HCT116 (cell line): Measurements from ENCODE around the gene DENND2D. TPM values are rescaled to one million over a fixed set of nuclear protein-coding genes. Genes with fewer than 3 reads are reported as not detected.

Source experiments
- ATAC-seq: fragments of 200-7000 bp; cut with Tn5 transposase; 2 replicates; pipeline ENCODE4 v1.9.1; 2020; ENCODE audit warnings: mild to moderate bottlenecking, moderate library complexity
- BruUV-seq: library from RNA; stranded (reverse); fragments of 400-500 nt; replicated peaks from 2 replicates; lab custom pipeline; 2021; lab: Mats Ljungman, UMichigan
- CTCF ChIA-PET: fragments of 300-600 bp; sonication (Branson Sonifier 250); formaldehyde crosslinking; loops from one replicate; lab custom pipeline; 2021; ENCODE audit warnings: antibody characterized with exemption; lab: Charles Lee
- POLR2A ChIA-PET: fragments of 300-600, 350-600 bp; sonication (Branson Sonifier 250); formaldehyde crosslinking; loops from one replicate; lab custom pipeline; 2021; ENCODE audit warnings: antibody characterized with exemption; lab: Charles Lee
- RAD21 ChIA-PET, 2 experiments: fragments of 300-600 bp; sonication (Branson Sonifier 250); formaldehyde crosslinking; loops; one replicate each; lab custom pipeline; 2023; ENCODE audit warnings: low total read pairs in 2 of 2; ENCODE audit not compliant: uncharacterized antibody in 2 of 2, unreplicated experiment in 2 of 2, low non-redundant PET in 1 of 2; lab: Charles Lee
- DNase-seq: peaks from one replicate; pipeline ENCODE4 v3.0.0-alpha.2; 2010; ENCODE audit warnings: low read depth, low spot score
- H2AFZ ChIP-seq: fragments of 200-600 bp; shearing (Covaris generic), sonication (generic); 2 replicates; pipeline ENCODE4 v1.6.1; 2017; ENCODE audit warnings: low read depth, mixed run types, mixed read lengths, antibody characterized with exemption, low read length; ENCODE audit not compliant: poor library complexity, severe bottlenecking
- H3K27ac ChIP-seq: 2 replicates; pipeline ENCODE4 v1.5.1; 2012; ENCODE audit warnings: low read depth, low read length
- H3K27me3 ChIP-seq: fragments of 200-600 bp; sonication (generic); 2 replicates; pipeline ENCODE4 v1.6.1; 2016; ENCODE audit warnings: mixed run types, low read length, mixed read lengths; ENCODE audit not compliant: insufficient read depth
- H3K36me3 ChIP-seq, 2 experiments: fragments of 200-500 bp in 1 of 2; fragments of 200-600 bp in 1 of 2; sonication (Bioruptor generic) in 1 of 2; sonication (generic) in 1 of 2; 2 replicates each; pipeline versions ENCODE4 v1.5.1 to v1.6.1; 2014 to 2016; ENCODE audit warnings: low read length in 2 of 2, inconsistent platforms in 1 of 2, mixed read lengths in 1 of 2, mixed run types in 1 of 2; ENCODE audit not compliant: insufficient read depth in 2 of 2, control insufficient read depth in 1 of 2
- H3K4me1 ChIP-seq, 2 experiments: fragments of 200-600 bp in 1 of 2; sonication (generic) in 1 of 2; 2 replicates each; pipeline versions ENCODE4 v1.5.1 to v1.6.1; 2012 to 2017; ENCODE audit warnings: low read length in 2 of 2, inconsistent platforms in 1 of 2, mild to moderate bottlenecking in 1 of 2, mixed read lengths in 1 of 2, mixed run types in 1 of 2, moderate library complexity in 1 of 2; ENCODE audit not compliant: insufficient read depth in 2 of 2, control insufficient read depth in 1 of 2
- H3K4me2 ChIP-seq: fragments of 200-600 bp; sonication (generic); 2 replicates; pipeline ENCODE4 v1.6.1; 2017; ENCODE audit warnings: mixed run types, low read length, mixed read lengths
- H3K4me3 ChIP-seq, 2 experiments: fragments of 200-600 bp in 1 of 2; sonication (generic) in 1 of 2; replicated peaks in 1 of 2; 2 replicates each; pipeline ENCODE4 v1.5.1; 2011 to 2016; ENCODE audit warnings: low read length in 2 of 2, control low read depth in 1 of 2, low read depth in 1 of 2, mild to moderate bottlenecking in 1 of 2, mixed read lengths in 1 of 2, mixed run types in 1 of 2
- H3K79me2 ChIP-seq: fragments of 200-600 bp; sonication (generic); 2 replicates; pipeline ENCODE4 v1.6.1; 2017; ENCODE audit warnings: mild to moderate bottlenecking, mixed run types, low read length, moderate library complexity, mixed read lengths; ENCODE audit not compliant: insufficient read depth
- H3K9ac ChIP-seq: fragments of 200-600 bp; sonication (generic); 2 replicates; pipeline ENCODE4 v1.6.1; 2016; ENCODE audit warnings: low read length, mixed read lengths
- H3K9me2 ChIP-seq: fragments of 200-600 bp; sonication (generic), shearing (Covaris generic); 2 replicates; pipeline ENCODE4 v1.6.1; 2017; ENCODE audit warnings: mixed run types, mild to moderate bottlenecking, moderate library complexity; ENCODE audit not compliant: insufficient read depth
- H3K9me3 ChIP-seq, 2 experiments: fragments of 200-500 bp in 1 of 2; fragments of 200-600 bp in 1 of 2; sonication (Bioruptor generic) in 1 of 2; sonication (generic) in 1 of 2; 2 replicates each; pipeline ENCODE4 v1.6.1; 2014 to 2017; ENCODE audit warnings: low read length in 2 of 2, mixed read lengths in 2 of 2, inconsistent platforms in 1 of 2, low read depth in 1 of 2, mild to moderate bottlenecking in 1 of 2, mixed run types in 1 of 2, moderate library complexity in 1 of 2; ENCODE audit not compliant: control insufficient read depth in 1 of 2, insufficient read depth in 1 of 2
- H4K20me1 ChIP-seq: fragments of 200-600 bp; sonication (generic), shearing (Covaris generic); 2 replicates; pipeline ENCODE4 v1.6.1; 2017; ENCODE audit warnings: mixed run types, mild to moderate bottlenecking, moderate library complexity; ENCODE audit not compliant: insufficient read depth
- ATF3 ChIP-seq: IDR thresholded peaks from 2 replicates; pipeline ENCODE4 v1.6.1; 2012
- CBX3 ChIP-seq: IDR thresholded peaks from 2 replicates; pipeline ENCODE4 v1.6.1; 2012; ENCODE audit warnings: low read depth
- CEBPB ChIP-seq: IDR thresholded peaks from 2 replicates; pipeline ENCODE4 v1.6.1; 2012; ENCODE audit warnings: low read depth
- ELF1 ChIP-seq: IDR thresholded peaks from 2 replicates; pipeline ENCODE4 v1.6.1; 2012; ENCODE audit warnings: low read depth, borderline replicate concordance
- EZH2 ChIP-seq: fragments of 200-600 bp; sonication (generic); IDR thresholded peaks from 2 replicates; pipeline ENCODE4 v1.6.1; 2017; ENCODE audit warnings: antibody characterized with exemption, mixed run types
- EZH2phosphoT487 ChIP-seq: fragments of 200-600 bp; IDR thresholded peaks from 2 replicates; pipeline ENCODE4 v1.6.1; 2018; ENCODE audit warnings: antibody characterized with exemption, borderline replicate concordance
- JUND ChIP-seq: IDR thresholded peaks from 2 replicates; pipeline ENCODE4 v1.6.1; 2012
- MAX ChIP-seq: IDR thresholded peaks from 2 replicates; pipeline ENCODE4 v1.6.1; 2012
- POLR2A ChIP-seq: IDR thresholded peaks from 2 replicates; pipeline ENCODE4 v1.7.0; 2011; ENCODE audit warnings: borderline replicate concordance; ENCODE audit not compliant: insufficient read depth, insufficient read length; ENCODE audit errors: extremely low read depth
- SP1 ChIP-seq: IDR thresholded peaks from 2 replicates; pipeline ENCODE4 v1.6.1; 2012; ENCODE audit warnings: low read depth
- SRF ChIP-seq: IDR thresholded peaks from 2 replicates; pipeline ENCODE4 v1.6.1; 2012; ENCODE audit warnings: low read depth
- YY1 ChIP-seq: IDR thresholded peaks from 2 replicates; pipeline ENCODE4 v1.6.1; 2011; ENCODE audit warnings: low read length, low read depth, moderate library complexity, mild to moderate bottlenecking; ENCODE audit not compliant: insufficient replicate concordance; ENCODE audit errors: extremely low read depth
- ZFX ChIP-seq: fragments of 450-650 bp; IDR thresholded peaks from 2 replicates; pipeline ENCODE4 v1.6.1; 2017
- ZNF274 ChIP-seq: fragments of 200-500 bp; sonication (Bioruptor generic); IDR thresholded peaks from 2 replicates; pipeline ENCODE4 v1.6.1; 2014; ENCODE audit warnings: mild to moderate bottlenecking, low read depth, low read length, inconsistent platforms
- intact Hi-C: fragments of 100-400 bp; cut with micrococcal nuclease; formaldehyde crosslinking; loops from 2 replicates; pipeline ENCODE4 v1.10.0; 2022
- total RNA-seq: library from RNA; stranded (reverse); gene quantifications from one replicate; pipeline ENCODE4 v1.2.1, GENCODE V29; 2021; ENCODE audit not compliant: unreplicated experiment
- TF ChIP-seq, protein P1 (sequence below): IDR thresholded peaks from 2 replicates; pipeline ENCODE4 v1.6.1; 2012; ENCODE audit warnings: low read depth

The DENND2D gene
- total RNA-seq, 1 experiment from 2014 or later: 31.9 TPM

DNA sequence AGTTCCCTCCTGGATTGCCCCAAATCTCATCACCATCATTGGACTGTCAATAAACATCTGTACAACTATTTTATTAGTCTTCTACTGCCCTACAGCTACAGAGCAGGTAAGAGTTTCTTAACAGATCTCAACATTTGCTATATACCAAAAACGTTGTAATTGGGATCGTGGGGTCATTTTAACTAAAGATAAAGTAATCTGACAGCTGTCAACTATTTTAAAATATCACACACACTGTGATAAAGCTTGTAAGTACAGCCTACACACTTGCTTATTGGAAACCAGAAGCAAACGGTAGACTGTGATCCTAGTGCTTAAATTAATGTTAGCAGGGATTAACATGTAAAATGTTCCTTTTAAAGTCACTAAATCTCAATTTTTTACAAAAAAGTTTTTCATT, 52.5 kb downstream of the DENND2D start:
- Histone ChIP-seq H3K9me3 (no peaks in the 10 kb centered on the region), H3K9ac (no peak overlapping the region), H3K4me1 (no peaks in the 10 kb centered on the region), H3K4me2 (no peak overlapping the region), H3K9me2 (no peaks in the 10 kb centered on the region), H3K27me3 (no peaks in the 10 kb centered on the region), H4K20me1 (0 out of 2 replicates have a peak, but pooled peaks cover 4% of the 10 kb centered on the region), H3K79me2 (peaks cover 91% of the 10 kb centered on the region), H3K27ac (no peak overlapping the region), H3K4me3 (no peak overlapping the region), H3K36me3 (peaks cover 10 to 25% of the 10 kb centered on the region in 2 experiments; a peak in 3 of 4 replicates), H2AFZ (no peak overlapping the region)
- BruUV-seq: no TSS peak
- ChIA-PET CTCF (no interaction called here), RAD21 (no interaction called here), POLR2A (no interaction called here)
- TF ChIP-seq ZNF274 (no peak), ZFX (no peak), YY1 (no peak), CBX3 (no peak), POLR2A (no peak), EZH2 (no peak), EZH2phosphoT487 (no peak), JUND (no peak)
- intact Hi-C loops: no loop called here
- no peak for DNase-seq
- ATAC-seq: no peak

- POLR2A ChIA-PET: no interaction called here
- CTCF ChIA-PET: no interaction called here
- Histone ChIP-seq H3K36me3 (peaks cover 8 to 19% of the 10 kb centered on the region in 2 experiments; a peak in 3 of 4 replicates), H4K20me1 (0 out of 2 replicates have a peak, but pooled peaks cover 4% of the 10 kb centered on the region), H3K27ac (no peak overlapping the region), H3K4me1 (peaks cover 5% of the 10 kb centered on the region in 2 experiments; a peak in 3 of 4 replicates), H3K79me2 (peaks cover 92% of the 10 kb centered on the region), H3K27me3 (no peaks in the 10 kb centered on the region), H3K9me3 (no peaks in the 10 kb centered on the region), H3K9ac (no peak overlapping the region), H3K4me2 (no peak overlapping the region), H3K9me2 (no peaks in the 10 kb centered on the region), H3K4me3 (no peak overlapping the region), H2AFZ (no peak overlapping the region)
- intact Hi-C loops: no loop called here
- DNase-seq (no peak), ATAC-seq (no peak)
- RAD21 ChIA-PET: no interaction called here
- TF ChIP-seq SP1 (no peak), CEBPB (no peak), CBX3 (no peak), EZH2phosphoT487 (no peak), YY1 (no peak), MAX (no peak), ELF1 (no peak), POLR2A (no peak), ATF3 (no peak), SRF (no peak)
- TF ChIP-seq, protein P1, sequence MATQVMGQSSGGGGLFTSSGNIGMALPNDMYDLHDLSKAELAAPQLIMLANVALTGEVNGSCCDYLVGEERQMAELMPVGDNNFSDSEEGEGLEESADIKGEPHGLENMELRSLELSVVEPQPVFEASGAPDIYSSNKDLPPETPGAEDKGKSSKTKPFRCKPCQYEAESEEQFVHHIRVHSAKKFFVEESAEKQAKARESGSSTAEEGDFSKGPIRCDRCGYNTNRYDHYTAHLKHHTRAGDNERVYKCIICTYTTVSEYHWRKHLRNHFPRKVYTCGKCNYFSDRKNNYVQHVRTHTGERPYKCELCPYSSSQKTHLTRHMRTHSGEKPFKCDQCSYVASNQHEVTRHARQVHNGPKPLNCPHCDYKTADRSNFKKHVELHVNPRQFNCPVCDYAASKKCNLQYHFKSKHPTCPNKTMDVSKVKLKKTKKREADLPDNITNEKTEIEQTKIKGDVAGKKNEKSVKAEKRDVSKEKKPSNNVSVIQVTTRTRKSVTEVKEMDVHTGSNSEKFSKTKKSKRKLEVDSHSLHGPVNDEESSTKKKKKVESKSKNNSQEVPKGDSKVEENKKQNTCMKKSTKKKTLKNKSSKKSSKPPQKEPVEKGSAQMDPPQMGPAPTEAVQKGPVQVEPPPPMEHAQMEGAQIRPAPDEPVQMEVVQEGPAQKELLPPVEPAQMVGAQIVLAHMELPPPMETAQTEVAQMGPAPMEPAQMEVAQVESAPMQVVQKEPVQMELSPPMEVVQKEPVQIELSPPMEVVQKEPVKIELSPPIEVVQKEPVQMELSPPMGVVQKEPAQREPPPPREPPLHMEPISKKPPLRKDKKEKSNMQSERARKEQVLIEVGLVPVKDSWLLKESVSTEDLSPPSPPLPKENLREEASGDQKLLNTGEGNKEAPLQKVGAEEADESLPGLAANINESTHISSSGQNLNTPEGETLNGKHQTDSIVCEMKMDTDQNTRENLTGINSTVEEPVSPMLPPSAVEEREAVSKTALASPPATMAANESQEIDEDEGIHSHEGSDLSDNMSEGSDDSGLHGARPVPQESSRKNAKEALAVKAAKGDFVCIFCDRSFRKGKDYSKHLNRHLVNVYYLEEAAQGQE: no peak
- BruUV-seq: no TSS peak
Observed at GRCh38 chr1:111145963-111146768, 54.3 kb downstream of the DENND2D start.
